Measurements from ENCODE around the gene FIBIN.
"Not testable (repeated sequence)": the region's sequence is repeated elsewhere in the genome, so short reads cannot be mapped to it uniquely, and the experiment has no call there.

The FIBIN gene

GRCh38 chr11:26983645-26984044 lies 10.3 kb upstream of the FIBIN start:
- DNase-seq = no peak

- no peak for DNase-seq
Observed at GRCh38 chr11:26985470-26985869, 8.4 kb upstream of the FIBIN start.

GRCh38 chr11:26985943-26986342 lies 8.0 kb upstream of the FIBIN start:
- no peak for DNase-seq

- no peak for DNase-seq
Observed at GRCh38 chr11:26987272-26987671, 6.6 kb upstream of the FIBIN start.

GRCh38 chr11:26987731-26988130 lies 6.2 kb upstream of the FIBIN start:
- no peak for DNase-seq

- no peak for DNase-seq
Observed at GRCh38 chr11:26992031-26992541, 1.8 kb upstream of the FIBIN start.

- DNase-seq = no peak
Observed at GRCh38 chr11:26994631-26995095, 751 bp downstream of the FIBIN start.

- DNase-seq = no peak
Observed at GRCh38 chr11:26995701-26996460, 2.0 kb downstream of the FIBIN start.

- DNase-seq = no peak
Observed at GRCh38 chr11:26997378-26997777, 3.5 kb downstream of the FIBIN start.

- not testable (repeated sequence) for DNase-seq
Observed at GRCh38 chr11:27001136-27001730, 7.3 kb downstream of the FIBIN start.

GRCh38 chr11:27002431-27002830 lies 8.5 kb downstream of the FIBIN start:
- no peak for DNase-seq

- DNase-seq = no peak
Observed at GRCh38 chr11:27002838-27003237, 8.9 kb downstream of the FIBIN start.

GRCh38 chr11:27004103-27004502 lies 10.2 kb downstream of the FIBIN start:
- DNase-seq = no peak

- DNase-seq = no peak
Observed at GRCh38 chr11:27008811-27009535, 15.1 kb downstream of the FIBIN start.

GRCh38 chr11:27011560-27012233 lies 17.8 kb downstream of the FIBIN start:
- no peak for DNase-seq

- no peak for DNase-seq
Observed at GRCh38 chr11:27012234-27012921, 18.5 kb downstream of the FIBIN start.

- no peak for DNase-seq
Observed at GRCh38 chr11:27013781-27014361, 20.0 kb downstream of the FIBIN start.

- no peak for DNase-seq
Observed at GRCh38 chr11:27018902-27019529, 25.1 kb downstream of the FIBIN start.

- no peak for DNase-seq
Observed at GRCh38 chr11:27020751-27021150, 26.8 kb downstream of the FIBIN start.

- no peak for DNase-seq
Observed at GRCh38 chr11:27022659-27023251, 28.8 kb downstream of the FIBIN start.

GRCh38 chr11:27024865-27025264 lies 31.0 kb downstream of the FIBIN start:
- no peak for DNase-seq

Data from NCI-H774 (cell line).